Astrocyte of the spinal cord (primary cell): ENCODE data around the gene SRCAP.

Experiments used
- DNase-seq: peaks from one replicate; pipeline ENCODE4 v3.0.0; 2011; ENCODE audit warnings: low read depth, low spot score
- H3K4me3 ChIP-seq: 2 replicates; pipeline ENCODE4 v1.5.1; 2011; ENCODE audit warnings: low read depth, mild to moderate bottlenecking, low read length, moderate library complexity
- in situ Hi-C: cut with HindIII; loops from 2 replicates; pipeline ENCODE4 v1.10.0; 2017; ENCODE audit warnings: low sequenced_read_pairs
- TF ChIP-seq, protein P1 (sequence below): IDR thresholded peaks from 2 replicates; pipeline ENCODE4 v1.5.1; 2012; ENCODE audit warnings: low read depth, mild to moderate bottlenecking, low read length, inconsistent platforms

Gene SRCAP

DNA sequence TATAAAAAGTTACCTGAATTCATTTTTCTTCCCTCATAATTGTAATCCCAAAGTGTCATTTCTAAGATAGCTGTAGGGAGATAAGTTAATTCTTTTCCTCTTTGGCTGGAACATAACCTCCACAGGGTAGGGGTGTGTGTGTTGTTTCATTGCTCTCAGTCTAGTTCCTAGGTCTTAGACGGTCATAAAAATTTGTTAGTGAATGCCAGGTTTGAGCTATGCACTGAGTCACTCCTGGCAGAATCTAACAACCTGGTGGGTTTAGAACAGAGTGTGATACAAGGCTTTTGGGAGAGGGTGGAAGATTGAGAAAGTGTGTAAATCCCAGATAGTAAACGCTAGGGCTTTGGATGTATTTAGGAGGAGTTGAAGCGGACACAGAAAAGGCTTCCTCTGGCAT, 48.4 kb downstream of the SRCAP start:
- in situ Hi-C loops: no loop called here
- no peak overlapping the region for H3K4me3 ChIP-seq
- TF ChIP-seq, protein P1, sequence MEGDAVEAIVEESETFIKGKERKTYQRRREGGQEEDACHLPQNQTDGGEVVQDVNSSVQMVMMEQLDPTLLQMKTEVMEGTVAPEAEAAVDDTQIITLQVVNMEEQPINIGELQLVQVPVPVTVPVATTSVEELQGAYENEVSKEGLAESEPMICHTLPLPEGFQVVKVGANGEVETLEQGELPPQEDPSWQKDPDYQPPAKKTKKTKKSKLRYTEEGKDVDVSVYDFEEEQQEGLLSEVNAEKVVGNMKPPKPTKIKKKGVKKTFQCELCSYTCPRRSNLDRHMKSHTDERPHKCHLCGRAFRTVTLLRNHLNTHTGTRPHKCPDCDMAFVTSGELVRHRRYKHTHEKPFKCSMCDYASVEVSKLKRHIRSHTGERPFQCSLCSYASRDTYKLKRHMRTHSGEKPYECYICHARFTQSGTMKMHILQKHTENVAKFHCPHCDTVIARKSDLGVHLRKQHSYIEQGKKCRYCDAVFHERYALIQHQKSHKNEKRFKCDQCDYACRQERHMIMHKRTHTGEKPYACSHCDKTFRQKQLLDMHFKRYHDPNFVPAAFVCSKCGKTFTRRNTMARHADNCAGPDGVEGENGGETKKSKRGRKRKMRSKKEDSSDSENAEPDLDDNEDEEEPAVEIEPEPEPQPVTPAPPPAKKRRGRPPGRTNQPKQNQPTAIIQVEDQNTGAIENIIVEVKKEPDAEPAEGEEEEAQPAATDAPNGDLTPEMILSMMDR: no peak

DNA sequence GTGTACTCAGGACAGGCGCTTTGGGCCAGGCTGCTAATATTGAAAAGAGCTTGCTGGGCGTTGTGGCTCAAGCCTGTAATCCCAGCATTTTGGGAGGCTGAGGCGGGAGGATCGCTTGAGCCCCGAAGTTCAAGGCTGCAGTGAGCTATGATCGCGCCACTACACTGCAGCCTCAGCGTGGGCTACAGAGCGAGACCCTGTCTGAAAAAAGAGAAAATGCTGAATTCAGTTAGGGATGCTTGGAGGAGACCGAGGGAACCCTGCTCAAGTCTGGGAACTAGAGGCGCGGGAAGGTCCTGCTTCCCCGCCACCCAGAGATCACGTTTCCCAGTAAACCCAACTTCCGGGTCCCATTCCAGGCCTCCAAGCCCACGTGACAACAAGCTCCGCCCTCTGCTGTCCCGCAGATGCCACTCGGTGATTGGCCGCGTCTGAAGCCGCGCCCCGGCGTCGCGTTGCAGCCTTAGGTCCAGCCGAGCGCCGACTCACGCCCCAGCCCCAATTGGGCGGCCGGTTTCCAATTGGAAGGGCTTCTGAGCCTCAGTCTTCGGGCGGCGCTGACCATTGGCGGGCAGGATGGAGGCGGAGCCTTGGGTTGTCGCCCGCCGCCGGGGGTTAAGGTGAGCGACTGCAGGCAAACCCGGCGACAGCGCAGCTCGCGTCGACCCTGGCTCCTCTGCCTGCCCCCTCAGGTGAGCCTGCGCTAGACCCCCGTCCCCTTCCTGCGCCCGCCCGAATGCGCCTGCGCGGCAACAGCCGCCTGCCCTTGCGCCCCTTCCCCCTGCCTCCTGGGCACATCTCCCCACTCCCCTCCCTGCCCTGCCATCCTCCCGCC, 49.0 kb downstream of the SRCAP start, which contains the start of gene PHKG2:
TSS of gene PHKG2 (plus strand) at position 627 of the 835 bp plus-strand sequence. CDS start 396 bp downstream, outside the sequence.
- in situ Hi-C loops: no loop called here
- DNase-seq: peak; percentile 99
- TF ChIP-seq, protein P1: no peak
- peak within 1 kb of the TSS; percentile 75 for H3K4me3 ChIP-seq

More for the DNA sequence above, 48.4 kb downstream of the SRCAP start:
- peak; percentile 28 for DNase-seq

DNA sequence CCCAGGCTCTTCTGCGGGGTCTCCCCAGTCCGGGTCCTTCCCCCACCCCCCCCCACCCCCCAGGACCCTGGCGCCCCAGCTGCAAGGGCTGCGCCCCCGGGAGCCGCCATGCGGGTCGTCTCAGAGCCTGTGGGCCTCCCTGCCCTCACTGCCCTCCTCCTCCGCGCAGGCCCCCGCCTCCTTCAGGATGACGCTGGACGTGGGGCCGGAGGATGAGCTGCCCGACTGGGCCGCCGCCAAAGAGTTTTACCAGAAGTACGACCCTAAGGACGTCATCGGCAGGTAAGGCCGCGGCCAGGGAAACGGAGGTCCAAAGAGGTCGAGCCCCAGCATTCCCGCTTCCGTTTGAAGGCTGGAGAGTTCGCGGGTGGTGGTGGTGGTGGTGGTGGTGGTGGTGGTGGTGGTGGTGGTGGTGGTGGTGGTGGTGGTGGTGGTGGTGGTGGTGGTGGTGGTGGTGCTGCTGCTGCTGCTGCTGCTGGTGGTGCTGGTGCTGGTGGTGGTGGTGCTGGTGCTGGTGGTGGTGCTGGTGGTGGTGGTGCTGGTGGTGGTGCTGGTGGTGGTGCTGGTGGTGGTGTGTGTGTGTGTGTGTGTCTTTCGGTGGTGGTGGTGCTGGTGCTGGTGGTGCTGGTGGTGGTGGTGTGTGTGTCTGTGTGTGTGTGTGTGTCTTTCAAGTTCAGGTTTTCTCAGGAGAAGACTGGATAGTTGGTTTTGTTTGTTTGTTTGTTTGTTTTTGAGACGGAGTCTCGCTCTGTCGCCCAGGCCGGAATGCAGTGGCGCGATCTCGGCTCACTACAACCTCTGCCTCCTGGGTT, 49.9 kb downstream of the SRCAP start:
- peak; percentile 34 for DNase-seq
- in situ Hi-C loops: no loop called here
- TF ChIP-seq, protein P1: no peak
- H3K4me3 ChIP-seq: peak overlapping the region; percentile 75

DNA sequence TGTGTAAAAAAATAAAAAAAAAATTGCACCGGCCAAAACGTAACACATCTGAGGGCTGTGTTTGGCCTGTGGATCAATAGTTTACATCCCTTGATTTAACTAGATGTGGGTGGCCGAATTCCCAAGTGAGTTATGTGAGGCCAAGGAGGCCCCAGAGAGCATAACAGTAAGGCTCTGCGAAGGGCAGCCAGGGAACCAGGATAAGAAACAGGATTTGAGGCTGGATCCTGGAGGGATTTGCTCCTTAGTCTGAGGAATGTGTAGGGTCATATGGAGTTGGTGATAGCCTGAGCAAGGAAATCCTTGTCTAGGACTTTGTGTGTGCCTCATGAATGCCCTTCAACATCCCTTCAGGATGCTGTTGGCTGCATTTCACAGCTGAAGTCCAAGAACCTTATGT, 51.2 kb downstream of the SRCAP start:
- TF ChIP-seq, protein P1: no peak
- no peak for DNase-seq
- in situ Hi-C loops: no loop called here

DNA sequence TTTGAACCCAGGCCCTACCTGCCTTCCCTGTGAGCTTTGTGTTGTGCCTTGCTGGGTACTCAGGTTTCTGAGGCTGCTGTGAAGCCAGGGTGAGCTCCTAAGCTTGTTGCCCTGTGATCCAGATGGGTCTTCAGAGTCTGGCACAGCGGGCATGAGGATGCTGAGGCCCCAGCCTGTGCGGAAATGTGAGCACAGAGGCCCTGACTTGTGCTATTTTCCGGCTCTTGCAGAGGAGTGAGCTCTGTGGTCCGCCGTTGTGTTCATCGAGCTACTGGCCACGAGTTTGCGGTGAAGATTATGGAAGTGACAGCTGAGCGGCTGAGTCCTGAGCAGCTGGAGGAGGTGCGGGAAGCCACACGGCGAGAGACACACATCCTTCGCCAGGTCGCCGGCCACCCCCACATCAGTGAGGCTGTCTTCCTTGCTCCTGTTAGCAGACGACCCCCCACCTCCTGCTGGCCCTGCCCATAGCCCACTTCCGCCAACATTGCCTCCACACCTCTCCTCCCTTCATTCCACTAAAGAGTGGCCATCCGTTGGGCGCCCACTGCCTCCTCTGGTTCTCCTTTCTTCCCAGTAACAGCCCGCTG, 52.0 kb downstream of the SRCAP start:
- no peak for DNase-seq
- in situ Hi-C loops: no loop called here
- TF ChIP-seq, protein P1: no peak
- H3K4me3 ChIP-seq: no peak overlapping the region

More for the DNA sequence above, 51.2 kb downstream of the SRCAP start:
- no peak overlapping the region for H3K4me3 ChIP-seq

DNA sequence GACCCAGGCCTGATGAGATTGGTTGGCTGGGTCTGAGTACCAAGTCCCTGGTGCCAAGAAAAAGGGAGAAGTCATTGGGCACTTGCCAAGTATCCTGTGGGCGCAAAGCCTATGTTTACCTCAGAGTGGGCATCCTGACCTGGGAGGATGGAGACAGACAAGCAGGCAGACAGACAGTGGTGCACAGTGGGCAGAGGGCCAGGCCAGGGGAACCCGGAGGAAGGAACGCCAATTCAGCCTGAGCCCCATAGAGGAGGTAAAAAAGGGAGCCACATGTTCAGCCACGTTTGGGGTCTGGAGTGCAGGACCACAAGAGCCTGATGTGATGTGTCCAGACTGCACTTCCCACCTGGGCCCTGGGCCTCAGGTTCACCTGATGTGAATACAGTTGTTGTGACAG, 54.6 kb downstream of the SRCAP start:
- no peak for DNase-seq
- no peak overlapping the region for H3K4me3 ChIP-seq
- in situ Hi-C loops: no loop called here
- TF ChIP-seq, protein P1: no peak
